GDM1 (cell line): ENCODE data around the gene HCST.
"Not testable (repeated sequence)": the region's sequence is repeated elsewhere in the genome, so short reads cannot be mapped to it uniquely, and the experiment has no call there.

Source experiments
- DNase-seq: peaks from one replicate; lab custom pipeline; 2025; lab: John Stamatoyannopoulos, UW

The HCST gene

GRCh38 chr19:35879770-35880317 is 22.5 kb upstream of the HCST start:
- peak; percentile 69 for DNase-seq

GRCh38 chr19:35882114-35882832 is 20.1 kb upstream of the HCST start:
- peak; percentile 25 for DNase-seq

GRCh38 chr19:35883882-35884281 is 18.4 kb upstream of the HCST start:
- no peak for DNase-seq

GRCh38 chr19:35885225-35885738 is 17.0 kb upstream of the HCST start:
- DNase-seq = no peak

GRCh38 chr19:35885904-35886303 is 16.4 kb upstream of the HCST start:
- no peak for DNase-seq

GRCh38 chr19:35887197-35887596 is 15.1 kb upstream of the HCST start:
- DNase-seq = no peak

GRCh38 chr19:35888398-35888797 is 13.9 kb upstream of the HCST start:
- DNase-seq = no peak

- no peak for DNase-seq
Measured at GRCh38 chr19:35889370-35890112, 12.8 kb upstream of the HCST start.

GRCh38 chr19:35890113-35890650 is 12.1 kb upstream of the HCST start:
- DNase-seq = no peak

GRCh38 chr19:35891819-35892218 is 10.5 kb upstream of the HCST start:
- DNase-seq = not testable (repeated sequence)

- DNase-seq = no peak
Measured at GRCh38 chr19:35894342-35894741, 8.0 kb upstream of the HCST start.

- no peak for DNase-seq
Measured at GRCh38 chr19:35895911-35896642, 6.3 kb upstream of the HCST start.

GRCh38 chr19:35896643-35897040 is 5.7 kb upstream of the HCST start:
- DNase-seq = no peak

- DNase-seq = no peak
Measured at GRCh38 chr19:35897706-35898451, 4.5 kb upstream of the HCST start.

GRCh38 chr19:35898499-35898809 is 3.9 kb upstream of the HCST start:
- no peak for DNase-seq

- peak; percentile 81 for DNase-seq
Measured at GRCh38 chr19:35899547-35900214, 2.6 kb upstream of the HCST start.

- no peak for DNase-seq
Measured at GRCh38 chr19:35901055-35901644, 1.2 kb upstream of the HCST start.

GRCh38 chr19:35902870-35903475 is 644 bp downstream of the HCST start:
- no peak for DNase-seq

GRCh38 chr19:35903550-35904179 is 1.3 kb downstream of the HCST start:
- peak; percentile 96 for DNase-seq
